Coronary artery (tissue), 2 donors: ENCODE measurements around the gene PTCRA.

Experiments used
- DNase-seq: peaks from one replicate; pipeline ENCODE4 v3.0.0-alpha.2; 2017; ENCODE audit warnings: low spot score
- H3K27ac ChIP-seq, 2 donors: fragments of 200-600 bp; sonication (generic); one replicate each; pipeline ENCODE4 v1.5.1; 2016 to 2019
- H3K4me3 ChIP-seq: fragments of 200-600 bp; sonication (generic); 2 replicates; pipeline ENCODE4 v1.5.1; 2016; ENCODE audit warnings: mild to moderate bottlenecking, moderate library complexity
- TF ChIP-seq, protein P1 (sequence below): fragments of 200-600 bp; sonication (generic); IDR thresholded peaks from one replicate; pipeline ENCODE4 v1.5.1; 2019; ENCODE audit warnings: antibody characterized with exemption

The PTCRA gene

DNA sequence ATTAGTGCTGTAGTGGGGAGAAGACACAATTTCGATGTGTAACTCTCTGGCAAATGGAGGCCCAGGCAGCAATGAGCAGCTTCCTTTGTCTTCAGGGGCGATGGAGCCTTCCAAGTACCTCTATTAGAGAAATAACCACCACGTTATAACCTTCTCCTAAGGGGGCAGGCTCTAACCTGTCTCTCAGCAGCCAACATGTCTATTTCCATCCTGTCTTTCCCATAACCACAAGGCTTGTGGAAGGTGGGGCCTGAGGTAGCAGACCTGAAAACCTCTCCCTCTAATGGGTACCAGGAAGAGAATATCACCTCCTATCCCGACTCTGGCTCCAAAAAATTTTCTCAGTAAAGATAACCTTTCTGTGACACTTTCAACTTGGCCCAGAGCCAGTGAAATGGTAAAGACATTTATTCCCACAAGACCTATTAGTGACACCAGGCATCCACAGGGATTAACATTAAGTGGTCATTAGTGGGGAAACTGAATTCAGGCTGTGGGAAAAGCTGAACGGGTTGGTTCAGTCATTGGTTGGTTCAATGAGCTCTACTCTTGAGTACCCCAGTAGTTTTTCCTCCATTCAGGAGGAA is 59.2 kb downstream of the PTCRA start:
- Histone ChIP-seq H3K4me3 (no peak overlapping the region), H3K27ac (no peak overlapping the region)
- TF ChIP-seq, protein P1, sequence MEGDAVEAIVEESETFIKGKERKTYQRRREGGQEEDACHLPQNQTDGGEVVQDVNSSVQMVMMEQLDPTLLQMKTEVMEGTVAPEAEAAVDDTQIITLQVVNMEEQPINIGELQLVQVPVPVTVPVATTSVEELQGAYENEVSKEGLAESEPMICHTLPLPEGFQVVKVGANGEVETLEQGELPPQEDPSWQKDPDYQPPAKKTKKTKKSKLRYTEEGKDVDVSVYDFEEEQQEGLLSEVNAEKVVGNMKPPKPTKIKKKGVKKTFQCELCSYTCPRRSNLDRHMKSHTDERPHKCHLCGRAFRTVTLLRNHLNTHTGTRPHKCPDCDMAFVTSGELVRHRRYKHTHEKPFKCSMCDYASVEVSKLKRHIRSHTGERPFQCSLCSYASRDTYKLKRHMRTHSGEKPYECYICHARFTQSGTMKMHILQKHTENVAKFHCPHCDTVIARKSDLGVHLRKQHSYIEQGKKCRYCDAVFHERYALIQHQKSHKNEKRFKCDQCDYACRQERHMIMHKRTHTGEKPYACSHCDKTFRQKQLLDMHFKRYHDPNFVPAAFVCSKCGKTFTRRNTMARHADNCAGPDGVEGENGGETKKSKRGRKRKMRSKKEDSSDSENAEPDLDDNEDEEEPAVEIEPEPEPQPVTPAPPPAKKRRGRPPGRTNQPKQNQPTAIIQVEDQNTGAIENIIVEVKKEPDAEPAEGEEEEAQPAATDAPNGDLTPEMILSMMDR: no peak
- no peak for DNase-seq
